Mesenchymal stem cell (in vitro differentiated cells and primary cell): ENCODE measurements around the gene ADAMTSL1.

ENCODE experiments used
- DNase-seq: peaks from one replicate; pipeline ENCODE4 v3.0.0-alpha.2; 2013
- H2AFZ ChIP-seq: one replicate; pipeline ENCODE4 v1.6.1; 2013; ENCODE audit warnings: low read depth, mild to moderate bottlenecking, control low read depth, inconsistent platforms, low read length, moderate library complexity
- H2AK5ac ChIP-seq: 2 replicates; pipeline ENCODE4 v1.6.1; 2013; ENCODE audit warnings: low read length, moderate library complexity, mild to moderate bottlenecking, inconsistent platforms; ENCODE audit not compliant: severe bottlenecking
- H2BK120ac ChIP-seq: one replicate; pipeline ENCODE4 v1.6.1; 2013; ENCODE audit warnings: low read depth, mild to moderate bottlenecking, inconsistent platforms, low read length, moderate library complexity
- H2BK12ac ChIP-seq, 2 experiments: one replicate each; pipeline ENCODE4 v1.6.1; 2013; ENCODE audit warnings: inconsistent platforms in 2 of 2, low read length in 2 of 2, mild to moderate bottlenecking in 2 of 2, moderate library complexity in 2 of 2, control low read depth in 1 of 2
- H2BK15ac ChIP-seq: one replicate; pipeline ENCODE4 v1.6.1; 2013; ENCODE audit warnings: mild to moderate bottlenecking, low read depth, inconsistent platforms; ENCODE audit not compliant: poor library complexity, severe bottlenecking
- H2BK5ac ChIP-seq: 2 replicates; pipeline ENCODE4 v1.6.1; 2013; ENCODE audit warnings: low read depth, mild to moderate bottlenecking, low read length, control low read depth, inconsistent platforms; ENCODE audit not compliant: poor library complexity, severe bottlenecking
- H3K14ac ChIP-seq, 2 experiments: one replicate each; pipeline ENCODE4 v1.6.1; 2013; ENCODE audit warnings: inconsistent platforms in 2 of 2, low read length in 2 of 2, control low read depth in 1 of 2, mild to moderate bottlenecking in 1 of 2, moderate library complexity in 1 of 2
- H3K18ac ChIP-seq, 2 experiments: one replicate each; pipeline ENCODE4 v1.6.1; 2013; ENCODE audit warnings: inconsistent platforms in 2 of 2, low read length in 2 of 2, control low read depth in 1 of 2, low read depth in 1 of 2, mild to moderate bottlenecking in 1 of 2
- H3K23ac ChIP-seq, 2 experiments: one replicate each; pipeline ENCODE4 v1.6.1; 2013; ENCODE audit warnings: inconsistent platforms in 2 of 2, low read length in 2 of 2, mild to moderate bottlenecking in 2 of 2, moderate library complexity in 2 of 2, control low read depth in 1 of 2
- H3K27ac ChIP-seq: 2 replicates; pipeline ENCODE4 v1.5.1; 2013; ENCODE audit warnings: mild to moderate bottlenecking, moderate library complexity, low read length, control low read depth, inconsistent platforms; ENCODE audit not compliant: poor library complexity, severe bottlenecking
- H3K27me3 ChIP-seq, 2 experiments: 2 replicates each; pipeline versions ENCODE4 v1.6.1 to v1.7.0; 2013; ENCODE audit warnings: low read length in 2 of 2, mild to moderate bottlenecking in 2 of 2, moderate library complexity in 2 of 2, control low read depth in 1 of 2, inconsistent platforms in 1 of 2; ENCODE audit not compliant: control insufficient read depth in 1 of 2, insufficient read depth in 1 of 2
- H3K36me3 ChIP-seq, 2 experiments: 2 replicates each; pipeline versions ENCODE4 v1.6.1 to v1.7.0; 2013; ENCODE audit warnings: low read length in 2 of 2, control low read depth in 1 of 2, inconsistent platforms in 1 of 2, low read depth in 1 of 2, mild to moderate bottlenecking in 1 of 2; ENCODE audit not compliant: insufficient read depth in 2 of 2, control insufficient read depth in 1 of 2
- H3K4ac ChIP-seq, 2 experiments: one replicate each; pipeline ENCODE4 v1.6.1; 2013; ENCODE audit warnings: inconsistent platforms in 2 of 2, low read length in 2 of 2, mild to moderate bottlenecking in 2 of 2, moderate library complexity in 2 of 2, control low read depth in 1 of 2, low read depth in 1 of 2
- H3K4me1 ChIP-seq: 2 replicates; pipeline ENCODE4 v1.6.1; 2013; ENCODE audit warnings: low read depth, low read length, control low read depth; ENCODE audit not compliant: control insufficient read depth, insufficient read depth
- H3K4me2 ChIP-seq: 2 replicates; pipeline ENCODE4 v1.6.1; 2013; ENCODE audit warnings: low read length, mild to moderate bottlenecking, inconsistent platforms; ENCODE audit not compliant: poor library complexity, severe bottlenecking
- H3K4me3 ChIP-seq, 2 experiments: 2 replicates each; pipeline versions ENCODE4 v1.5.1 to v1.7.0; 2013; ENCODE audit warnings: low read length in 2 of 2, mild to moderate bottlenecking in 2 of 2, control low read depth in 1 of 2, low read depth in 1 of 2; ENCODE audit not compliant: insufficient read depth in 1 of 2
- H3K79me1 ChIP-seq: replicated peaks from 2 replicates; pipeline ENCODE4 v1.6.1; 2013; ENCODE audit warnings: mild to moderate bottlenecking, control low read depth, low read length, inconsistent platforms; ENCODE audit not compliant: poor library complexity, severe bottlenecking
- H3K9ac ChIP-seq: 2 replicates; pipeline ENCODE4 v1.7.0; 2013; ENCODE audit warnings: mild to moderate bottlenecking, low read length, moderate library complexity
- H3K9me3 ChIP-seq: 2 replicates; pipeline ENCODE4 v1.7.0; 2013; ENCODE audit warnings: mild to moderate bottlenecking, low read length; ENCODE audit not compliant: control insufficient read depth
- H4K8ac ChIP-seq: one replicate; pipeline ENCODE4 v1.6.1; 2013; ENCODE audit warnings: inconsistent platforms, mild to moderate bottlenecking, low read length, moderate library complexity
- H4K91ac ChIP-seq: one replicate; pipeline ENCODE4 v1.6.1; 2013; ENCODE audit warnings: mild to moderate bottlenecking, low read length, inconsistent platforms
- WGBS: methylation state at CpG from one replicate; pipeline ENCODE4 v1.1.7; 2013; ENCODE audit warnings: mixed read lengths; 5-methylcytosine and 5-hydroxymethylcytosine counted together

Gene ADAMTSL1

DNA sequence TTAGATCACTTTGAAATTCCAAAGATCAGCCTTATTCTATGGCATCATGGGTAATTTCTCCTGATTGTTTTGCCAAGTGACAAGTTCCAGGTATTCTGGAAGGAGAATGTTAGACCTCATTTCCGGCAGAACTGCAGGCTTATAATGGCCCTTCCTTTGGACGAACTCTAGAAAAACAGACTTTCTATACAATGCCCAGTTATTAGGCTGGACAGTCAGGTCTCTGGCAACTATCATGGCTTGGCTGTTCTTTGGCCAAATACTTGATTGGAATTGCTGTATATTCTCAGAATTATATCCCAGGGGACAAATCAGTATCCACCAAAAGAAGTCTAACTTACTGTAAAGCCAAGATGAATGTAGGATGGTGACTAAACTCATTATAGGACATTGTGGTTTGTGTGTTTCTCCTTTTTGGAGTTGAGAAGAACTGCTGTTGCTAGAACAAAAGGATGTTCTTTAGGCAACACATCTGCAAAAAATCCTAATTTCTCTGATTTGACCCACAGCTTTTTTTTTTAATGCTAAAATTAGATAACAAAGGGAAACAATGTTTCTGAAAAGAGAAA lies 69.0 kb downstream of the ADAMTSL1 start:
- Histone ChIP-seq H3K4me3 (no peak overlapping the region), H3K79me1 (peaks cover 2% of the 10 kb centered on the region), H2BK120ac (no peak overlapping the region), H3K18ac (no peak overlapping the region), H3K27me3 (no peaks in the 10 kb centered on the region), H2AFZ (no peak overlapping the region), H3K27ac (peak overlapping the region; percentile 42), H4K91ac (no peak overlapping the region), H3K4me2 (no peak overlapping the region), H3K14ac (no peak overlapping the region), H3K4ac (no peak overlapping the region), H3K4me1 (peaks cover 1% of the 10 kb centered on the region), H4K8ac (no peak overlapping the region), H2AK5ac (no peak overlapping the region), H3K36me3 (peaks cover 0 to 57% of the 10 kb centered on the region in 2 experiments), H2BK12ac (no peak overlapping the region), H3K23ac (no peak overlapping the region), H3K9me3 (no peaks in the 10 kb centered on the region), H2BK5ac (no peak overlapping the region), H2BK15ac (no peak overlapping the region), H3K9ac (peak overlapping the region; percentile 79)
- WGBS: 86% methylated on average over 1 of the region's 2 CpGs
- DNase-seq: peak; percentile 6

DNA sequence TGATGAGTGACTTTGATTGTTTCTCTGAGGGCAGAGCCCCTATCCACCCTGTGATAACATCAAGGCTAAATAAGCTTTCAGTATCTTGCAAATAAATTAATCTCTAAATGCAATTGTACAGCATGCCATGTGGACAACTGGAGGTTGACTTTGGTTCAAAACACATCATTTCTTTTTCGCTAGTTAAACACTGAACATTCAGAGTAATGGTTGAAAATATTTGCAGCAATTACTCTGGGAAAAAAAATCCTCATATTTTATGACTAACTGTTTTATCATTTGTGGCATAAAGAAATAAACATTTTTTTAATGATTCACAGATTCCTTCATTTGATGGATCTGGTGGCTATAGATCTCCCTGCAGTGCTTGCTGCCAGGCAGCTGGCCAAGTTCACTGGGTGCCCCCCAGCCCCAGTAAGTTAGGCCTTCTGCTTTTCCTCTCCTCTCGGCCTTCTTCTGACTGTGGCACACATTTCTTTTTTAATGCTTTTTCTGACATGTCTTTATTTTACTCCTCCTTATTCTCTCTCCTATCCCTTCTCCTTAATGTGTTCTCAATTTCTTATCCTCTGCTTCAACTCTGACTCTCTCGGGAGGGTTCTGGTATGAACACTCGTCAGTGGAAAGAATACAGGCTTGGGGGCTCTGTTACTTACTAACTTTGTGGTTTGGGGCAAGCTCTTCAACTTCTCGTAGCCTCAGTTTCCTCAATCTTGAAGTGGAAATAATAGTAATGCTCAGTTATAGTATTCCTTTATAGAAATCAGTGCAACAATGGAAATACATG lies 69.6 kb downstream of the ADAMTSL1 start:
- H3K27me3 ChIP-seq: no peaks in the 10 kb centered on the region
- no peaks in the 10 kb centered on the region for H3K9me3 ChIP-seq
- H2BK120ac ChIP-seq: no peak overlapping the region
- H4K91ac ChIP-seq: no peak overlapping the region
- H3K36me3 ChIP-seq: peaks cover 0 to 57% of the 10 kb centered on the region in 2 experiments
- H2AFZ ChIP-seq: no peak overlapping the region
- no peak overlapping the region for H4K8ac ChIP-seq
- WGBS: 64% methylated on average over 3 of the region's 5 CpGs
- no peak overlapping the region for H2AK5ac ChIP-seq
- no peak overlapping the region for H3K4ac ChIP-seq
- no peak overlapping the region for H2BK15ac ChIP-seq
- peaks cover 2% of the 10 kb centered on the region for H3K79me1 ChIP-seq
- H3K23ac ChIP-seq: no peak overlapping the region
- no peak overlapping the region for H3K14ac ChIP-seq
- peak; percentile 25 for DNase-seq
- H3K4me3 ChIP-seq: peak overlapping the region in 1 of 2 experiments; percentile 4
- H2BK5ac ChIP-seq: no peak overlapping the region
- H2BK12ac ChIP-seq: no peak overlapping the region
- peak overlapping the region; percentile 79 for H3K9ac ChIP-seq
- H3K27ac ChIP-seq: peak overlapping the region; percentile 85
- H3K4me2 ChIP-seq: no peak overlapping the region
- H3K18ac ChIP-seq: no peak overlapping the region
- peaks cover 1% of the 10 kb centered on the region for H3K4me1 ChIP-seq

DNA sequence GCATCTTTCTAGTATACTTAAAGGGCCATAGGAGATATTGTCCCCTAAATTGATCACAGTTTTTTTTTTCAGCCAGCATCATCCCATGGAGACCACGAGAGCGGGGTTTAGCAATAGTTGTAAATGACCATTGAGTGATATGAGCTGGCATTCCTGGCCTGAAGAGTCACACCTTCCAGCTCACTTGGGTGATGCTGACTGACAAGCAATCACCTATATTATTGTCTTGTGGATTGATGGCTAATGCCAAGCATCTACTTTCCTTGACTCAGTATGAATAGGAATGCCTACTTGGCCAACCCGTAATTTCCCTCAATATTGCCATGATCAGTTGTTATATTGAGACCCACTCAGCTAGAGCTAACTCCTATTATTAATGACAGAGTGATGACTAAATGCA lies 70.5 kb downstream of the ADAMTSL1 start:
- DNase-seq: no peak
- Histone ChIP-seq H3K27me3 (no peaks in the 10 kb centered on the region), H2AK5ac (no peak overlapping the region), H3K4ac (no peak overlapping the region), H3K9ac (peak overlapping the region; percentile 79), H3K36me3 (peaks cover 0 to 55% of the 10 kb centered on the region in 2 experiments), H3K27ac (no peak overlapping the region), H3K14ac (no peak overlapping the region), H3K4me2 (no peak overlapping the region), H3K79me1 (peaks cover 2% of the 10 kb centered on the region), H3K4me1 (peaks cover 1% of the 10 kb centered on the region), H2BK5ac (no peak overlapping the region), H4K8ac (no peak overlapping the region), H2AFZ (no peak overlapping the region), H2BK120ac (no peak overlapping the region), H2BK15ac (no peak overlapping the region), H3K9me3 (no peaks in the 10 kb centered on the region), H3K4me3 (no peak overlapping the region), H3K23ac (no peak overlapping the region), H3K18ac (peak overlapping the region in 1 of 2 experiments; percentile 24), H4K91ac (no peak overlapping the region), H2BK12ac (no peak overlapping the region)
- WGBS: 94% methylated on average over 2 of the region's 3 CpGs

DNA sequence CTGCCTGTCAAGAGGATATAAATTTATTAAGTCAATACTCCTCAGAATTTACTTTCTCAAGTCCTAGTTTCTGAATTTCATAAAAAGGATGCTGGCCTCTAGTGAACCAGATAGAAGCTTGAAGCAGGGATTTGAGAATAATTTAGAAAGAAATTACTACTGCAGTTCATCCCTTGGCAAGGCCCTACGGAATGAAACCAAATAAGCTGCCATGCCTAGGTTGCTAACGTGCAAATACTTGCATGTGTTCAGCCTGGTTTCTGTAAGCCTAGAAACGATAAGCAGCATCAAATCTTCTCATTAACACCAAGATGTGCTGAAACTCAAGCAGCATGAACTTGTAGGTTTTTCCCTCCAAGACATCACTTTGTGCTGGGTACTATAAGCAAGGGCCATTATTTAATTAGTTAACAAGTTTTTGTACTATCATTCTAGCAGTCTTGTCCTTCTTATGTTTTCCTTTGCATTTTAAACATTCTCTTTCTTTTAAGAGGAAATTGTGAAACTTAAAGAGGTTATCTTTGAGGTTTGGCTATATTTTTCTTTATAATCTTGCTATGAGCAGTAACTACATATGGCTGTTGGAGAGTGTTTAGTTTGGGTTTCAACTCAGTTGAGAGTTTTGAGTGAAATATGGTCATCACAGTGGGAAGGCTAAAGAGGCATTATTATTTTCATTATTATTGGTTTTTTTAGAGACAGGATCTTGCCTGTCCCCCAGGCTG lies 71.8 kb downstream of the ADAMTSL1 start:
- H2AK5ac ChIP-seq: no peak overlapping the region
- H2AFZ ChIP-seq: no peak overlapping the region
- WGBS: 77% methylated on average over 3 of the region's 3 CpGs
- H3K36me3 ChIP-seq: peaks cover 0 to 55% of the 10 kb centered on the region in 2 experiments
- no peak overlapping the region for H3K4ac ChIP-seq
- no peak overlapping the region for H2BK5ac ChIP-seq
- DNase-seq: no peak
- peak overlapping the region; percentile 30 for H3K9ac ChIP-seq
- no peaks in the 10 kb centered on the region for H3K27me3 ChIP-seq
- H2BK12ac ChIP-seq: no peak overlapping the region
- no peak overlapping the region for H3K27ac ChIP-seq
- H3K4me3 ChIP-seq: no peak overlapping the region
- H3K9me3 ChIP-seq: no peaks in the 10 kb centered on the region
- H4K91ac ChIP-seq: no peak overlapping the region
- no peak overlapping the region for H3K18ac ChIP-seq
- H2BK120ac ChIP-seq: no peak overlapping the region
- no peak overlapping the region for H3K14ac ChIP-seq
- H3K23ac ChIP-seq: no peak overlapping the region
- peaks cover 1% of the 10 kb centered on the region for H3K4me1 ChIP-seq
- H2BK15ac ChIP-seq: no peak overlapping the region
- peaks cover 4% of the 10 kb centered on the region for H3K79me1 ChIP-seq
- no peak overlapping the region for H4K8ac ChIP-seq
- no peak overlapping the region for H3K4me2 ChIP-seq
